Measurements from ENCODE around the gene CHKB.

The CHKB gene

DNA sequence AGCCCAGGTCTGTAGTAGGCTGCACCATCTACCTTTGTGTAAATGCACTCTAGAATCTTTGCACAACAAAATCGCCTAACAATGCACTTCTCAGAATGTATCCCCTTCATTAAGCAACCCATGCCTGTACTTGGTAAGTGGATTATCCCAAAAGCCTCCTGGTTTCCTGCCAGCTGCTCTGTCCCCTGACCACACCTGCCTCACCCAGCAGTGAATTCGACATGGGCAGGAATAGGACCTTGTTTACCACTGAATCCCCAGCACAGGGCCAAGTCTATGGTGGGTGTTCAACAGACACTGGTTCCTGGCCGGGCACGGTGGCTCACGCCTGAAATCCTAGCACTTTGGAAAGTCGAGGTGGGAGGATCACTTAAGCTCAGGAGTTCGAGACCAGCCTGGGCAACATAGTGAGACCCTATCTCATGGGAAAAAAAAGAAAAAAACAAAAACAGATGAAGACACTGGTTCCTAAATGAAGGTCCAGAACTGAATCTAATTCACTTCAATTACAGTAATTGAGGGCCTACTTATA is 14.9 kb downstream of the CHKB start:
- TF ChIP-seq FOXP2 (optimal IDR thresholded peaks at IDR 0.05; ENCODE audit: control extremely low read depth, extremely low read length, insufficient read depth) (no peak), POLR2AphosphoS5 (IDR thresholded peaks at IDR 0.05; ENCODE audit: borderline replicate concordance, low read depth, low read length) (no peak), EZH2 (IDR thresholded peaks at IDR 0.05) (no peak)
- no peak for DNase-seq (ENCODE audit: low read depth, low spot score)
- no peak overlapping the region for H3K27ac ChIP-seq

DNA sequence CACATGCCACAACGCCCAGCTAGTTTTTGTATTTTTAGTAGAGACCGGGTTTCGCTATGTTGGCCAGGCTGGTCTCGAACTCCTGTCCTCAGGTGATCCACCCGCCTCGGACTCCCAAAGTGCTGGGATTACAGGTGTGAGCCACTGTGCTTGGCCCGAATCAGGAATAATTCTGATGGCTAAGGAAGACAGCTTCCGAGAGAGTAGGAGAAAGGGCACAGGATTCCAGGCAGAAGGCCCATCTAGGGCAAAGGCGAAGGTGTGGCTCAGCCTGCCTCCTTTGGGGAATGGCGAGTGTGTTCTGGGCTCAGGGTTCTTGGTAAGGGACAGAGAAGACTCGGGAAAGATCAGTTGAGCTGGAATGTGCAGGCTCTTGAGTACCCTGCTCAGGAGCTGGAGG is 18.4 kb downstream of the CHKB start:
- no peak overlapping the region for H3K27ac ChIP-seq
- no peak for TF ChIP-seq POLR2AphosphoS5 (IDR thresholded peaks at IDR 0.05; ENCODE audit: borderline replicate concordance, low read depth, low read length)
- TF ChIP-seq EZH2 (IDR thresholded peaks at IDR 0.05) = no peak
- no peak for TF ChIP-seq FOXP2 (optimal IDR thresholded peaks at IDR 0.05; ENCODE audit: control extremely low read depth, extremely low read length, insufficient read depth)
- DNase-seq (ENCODE audit: low read depth, low spot score) = no peak

More for the DNA sequence above, 14.9 kb downstream of the CHKB start:
- Histone ChIP-seq H3K9me3 (ENCODE audit: low read depth, low read length) (no peaks in the 10 kb centered on the region), H3K9ac (ENCODE audit: insufficient read length) (no peak overlapping the region), H3K4me3 (no peak overlapping the region), H3K36me3 (ENCODE audit: insufficient read depth, low read length) (no peaks in the 10 kb centered on the region; the same call in 1 of the 2 replicates)

DNA sequence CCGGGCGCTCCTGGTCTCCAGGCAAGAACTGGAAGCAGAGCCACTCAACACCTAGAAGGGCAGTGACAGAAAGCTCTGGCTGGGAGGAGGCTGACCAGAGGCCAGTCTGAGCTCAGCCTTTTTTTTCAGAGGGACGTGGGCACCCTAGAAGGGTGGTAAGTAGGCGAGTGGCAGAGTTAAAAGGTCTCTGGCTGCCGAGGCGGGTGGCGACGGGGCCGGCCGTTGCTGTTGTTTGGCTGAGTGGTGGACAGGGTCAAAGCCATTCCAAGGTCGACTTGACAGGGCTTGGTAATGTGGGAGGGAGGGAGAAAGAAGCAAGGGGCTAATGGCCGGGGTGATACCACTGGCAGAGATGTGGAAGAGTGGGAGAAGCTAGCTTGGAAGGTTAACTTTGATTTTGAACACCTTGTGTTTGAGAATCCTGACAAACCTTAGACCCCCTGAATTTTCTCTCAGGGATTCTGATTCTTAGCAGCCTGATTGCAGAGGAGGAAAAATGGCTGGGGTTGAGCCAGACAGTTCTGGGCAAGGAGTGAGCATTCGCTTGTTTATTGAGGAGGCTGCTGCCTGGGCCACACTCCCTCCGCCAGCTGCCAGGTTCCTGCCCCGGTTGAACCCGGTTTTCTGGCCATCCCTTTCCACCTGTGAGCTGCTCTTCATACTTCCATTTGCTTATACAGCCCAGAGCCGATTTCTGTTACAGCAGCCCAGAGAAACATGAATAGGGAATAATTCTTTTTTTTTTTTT is 19.1 kb downstream of the CHKB start:
- no peak overlapping the region for H3K27ac ChIP-seq
- H3K9ac ChIP-seq (ENCODE audit: insufficient read length) = peak overlapping the region; percentile 72
- no peaks in the 10 kb centered on the region for H3K9me3 ChIP-seq (ENCODE audit: low read depth, low read length)
- no peaks in the 10 kb centered on the region for H3K36me3 ChIP-seq (ENCODE audit: insufficient read depth, low read length)
- H3K4me3 ChIP-seq = peak overlapping the region; percentile 89
- no peak for DNase-seq (ENCODE audit: low read depth, low spot score)
- no peak for TF ChIP-seq EZH2 (IDR thresholded peaks at IDR 0.05)
- TF ChIP-seq FOXP2 (optimal IDR thresholded peaks at IDR 0.05; ENCODE audit: control extremely low read depth, extremely low read length, insufficient read depth) = no peak
- TF ChIP-seq POLR2AphosphoS5 (IDR thresholded peaks at IDR 0.05; ENCODE audit: borderline replicate concordance, low read depth, low read length) = no peak

More for the DNA sequence above, 18.4 kb downstream of the CHKB start:
- no peaks in the 10 kb centered on the region for H3K36me3 ChIP-seq (ENCODE audit: insufficient read depth, low read length)
- no peak overlapping the region for H3K9ac ChIP-seq (ENCODE audit: insufficient read length)
- H3K9me3 ChIP-seq (ENCODE audit: low read depth, low read length) = no peaks in the 10 kb centered on the region
- no peak overlapping the region for H3K4me3 ChIP-seq

DNA sequence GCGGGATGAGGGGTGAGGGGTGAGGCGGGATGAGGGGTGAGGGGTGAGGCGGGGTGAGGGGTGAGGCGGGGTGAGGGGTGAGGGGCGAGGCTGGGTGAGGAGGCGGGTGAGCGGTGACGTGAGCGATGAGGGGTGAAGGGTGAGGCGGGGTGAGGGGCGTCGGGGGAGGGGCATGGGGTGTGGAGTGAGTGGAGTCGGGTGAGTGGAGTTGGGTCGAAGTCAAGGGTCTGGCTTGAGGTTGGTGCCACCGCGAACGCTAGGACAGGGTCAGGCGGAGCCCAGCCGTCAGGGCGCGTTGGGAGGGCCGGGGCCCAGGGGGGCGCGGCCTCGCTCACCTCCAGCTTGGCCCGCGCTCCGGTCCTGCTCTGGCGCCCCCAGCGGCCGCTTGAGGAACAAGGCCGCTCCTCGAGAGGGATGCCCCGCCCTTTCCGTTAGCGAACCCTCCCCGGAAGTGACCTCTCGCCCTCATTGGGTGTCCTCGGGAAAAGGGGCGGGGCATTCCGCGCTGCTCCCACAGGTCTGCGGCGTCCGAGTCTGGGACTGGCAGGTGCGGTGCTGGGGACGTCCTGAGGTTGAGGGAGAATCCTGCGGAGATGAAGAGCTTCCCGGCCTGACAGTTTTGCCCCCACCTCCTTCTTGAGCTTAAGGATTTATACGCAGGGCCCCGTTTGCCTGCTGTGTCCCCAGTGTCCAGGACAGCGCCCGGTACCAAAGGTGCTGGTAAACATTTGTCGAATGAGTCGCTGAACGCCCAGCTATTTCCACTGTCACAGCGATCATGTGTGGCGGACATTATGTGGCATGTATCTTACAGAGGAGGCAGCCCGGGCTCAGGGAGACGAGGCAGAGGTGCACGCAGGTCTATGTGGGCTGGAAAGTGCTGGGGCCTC is 19.9 kb downstream of the CHKB start, which contains the start of gene SYCE3:
SYCE3 (minus strand) TSS at position 397 of the 890 bp plus-strand sequence. CDS start 6,514 bp downstream, outside the sequence.
- H3K27ac ChIP-seq = no peak within 1 kb of the TSS

DNA sequence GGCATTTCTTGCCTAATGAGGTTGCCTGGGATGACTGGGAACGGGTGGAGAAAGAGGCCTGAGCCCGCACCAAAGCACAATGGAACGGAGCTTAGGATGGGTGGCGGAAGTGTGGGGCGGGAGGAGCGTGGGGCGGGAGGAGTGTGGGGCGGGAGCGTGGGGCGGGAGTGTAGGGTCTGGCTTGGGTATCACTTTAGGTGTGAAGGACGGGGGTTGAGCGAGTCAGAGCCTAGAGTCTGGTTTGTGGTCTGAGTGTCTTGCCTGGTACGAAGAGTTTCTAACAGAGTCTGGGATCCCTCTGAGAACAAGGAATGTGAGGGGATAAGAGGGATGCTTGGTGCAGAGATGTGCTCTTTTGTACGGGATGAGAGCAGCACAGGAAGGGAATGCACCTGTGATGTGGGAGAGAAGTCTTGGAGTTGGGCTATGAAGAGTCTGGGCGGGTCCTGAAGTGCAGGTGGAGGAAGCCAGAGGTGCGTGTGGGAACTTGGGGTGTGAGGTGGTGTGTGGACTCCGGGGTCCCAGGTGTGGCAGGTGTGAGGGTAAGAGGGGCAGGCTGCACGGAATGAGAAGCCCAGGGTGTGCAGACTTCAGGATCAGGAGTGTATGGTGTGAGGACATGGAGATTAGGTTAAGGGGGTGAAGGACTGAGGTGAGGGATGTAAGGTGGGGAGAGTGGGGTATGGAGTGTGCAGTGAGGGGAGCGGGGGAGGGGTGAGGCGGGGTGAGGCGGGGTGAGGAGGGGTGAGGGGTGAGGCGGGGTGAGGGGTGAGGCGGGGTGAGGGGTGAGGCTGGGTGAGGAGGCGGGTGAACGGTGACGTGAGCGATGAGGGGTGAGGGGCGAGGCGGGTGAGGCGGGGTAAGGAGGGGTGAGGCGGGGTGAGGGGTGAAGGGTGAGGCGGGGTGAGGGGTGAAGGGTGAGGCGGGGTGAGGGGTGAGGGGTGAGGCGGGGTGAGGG is 21.0 kb downstream of the CHKB start:
- H3K36me3 ChIP-seq (ENCODE audit: insufficient read depth, low read length) = no peaks in the 10 kb centered on the region
- no peak overlapping the region for H3K9ac ChIP-seq (ENCODE audit: insufficient read length)
- no peaks in the 10 kb centered on the region for H3K9me3 ChIP-seq (ENCODE audit: low read depth, low read length)
- TF ChIP-seq FOXP2 (optimal IDR thresholded peaks at IDR 0.05; ENCODE audit: control extremely low read depth, extremely low read length, insufficient read depth) (no peak), EZH2 (IDR thresholded peaks at IDR 0.05) (no peak), POLR2AphosphoS5 (IDR thresholded peaks at IDR 0.05; ENCODE audit: borderline replicate concordance, low read depth, low read length) (no peak)
- no peak for DNase-seq (ENCODE audit: low read depth, low spot score)
- H3K27ac ChIP-seq = no peak overlapping the region
- no peak overlapping the region for H3K4me3 ChIP-seq

More for the DNA sequence above, 19.9 kb downstream of the CHKB start, which contains the start of gene SYCE3:
- H3K4me3 ChIP-seq = peak within 1 kb of the TSS; percentile 89
- H3K9ac ChIP-seq (ENCODE audit: insufficient read length) = peak within 1 kb of the TSS; percentile 72
- TF ChIP-seq POLR2AphosphoS5 (IDR thresholded peaks at IDR 0.05; ENCODE audit: borderline replicate concordance, low read depth, low read length) (peak; percentile 73), FOXP2 (optimal IDR thresholded peaks at IDR 0.05; ENCODE audit: control extremely low read depth, extremely low read length, insufficient read depth) (no peak)
- no peaks in the 10 kb centered on the region for H3K36me3 ChIP-seq (ENCODE audit: insufficient read depth, low read length)
- no peaks in the 10 kb centered on the region for H3K9me3 ChIP-seq (ENCODE audit: low read depth, low read length)
- peak; percentile 50 for DNase-seq (ENCODE audit: low read depth, low spot score)

DNA sequence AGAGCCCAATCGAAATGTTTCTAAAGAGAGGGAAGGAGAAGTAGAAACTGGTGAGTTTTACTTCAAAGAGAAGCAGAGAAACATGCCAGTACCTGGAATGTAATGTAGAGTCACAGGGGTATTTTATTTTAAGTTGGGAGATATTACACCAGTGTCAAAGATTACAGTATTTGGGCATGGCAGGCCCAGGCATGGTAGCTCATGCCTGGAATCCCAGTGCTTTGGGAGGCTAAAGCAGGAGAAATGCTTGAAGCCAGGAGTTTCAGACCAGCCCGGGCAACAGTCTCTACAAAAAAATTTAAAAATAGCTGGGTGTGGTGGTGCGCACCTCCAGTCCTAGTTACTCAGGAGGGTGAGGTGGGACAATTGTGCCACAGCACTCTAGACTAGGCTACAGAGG is 22.6 kb downstream of the CHKB start:
- no peaks in the 10 kb centered on the region for H3K9me3 ChIP-seq (ENCODE audit: low read depth, low read length)
- no peak for TF ChIP-seq POLR2AphosphoS5 (IDR thresholded peaks at IDR 0.05; ENCODE audit: borderline replicate concordance, low read depth, low read length)
- TF ChIP-seq EZH2 (IDR thresholded peaks at IDR 0.05) = no peak
- no peaks in the 10 kb centered on the region for H3K36me3 ChIP-seq (ENCODE audit: insufficient read depth, low read length)
- H3K27ac ChIP-seq = no peak overlapping the region
- no peak overlapping the region for H3K4me3 ChIP-seq
- no peak overlapping the region for H3K9ac ChIP-seq (ENCODE audit: insufficient read length)
- no peak for DNase-seq (ENCODE audit: low read depth, low spot score)

DNA sequence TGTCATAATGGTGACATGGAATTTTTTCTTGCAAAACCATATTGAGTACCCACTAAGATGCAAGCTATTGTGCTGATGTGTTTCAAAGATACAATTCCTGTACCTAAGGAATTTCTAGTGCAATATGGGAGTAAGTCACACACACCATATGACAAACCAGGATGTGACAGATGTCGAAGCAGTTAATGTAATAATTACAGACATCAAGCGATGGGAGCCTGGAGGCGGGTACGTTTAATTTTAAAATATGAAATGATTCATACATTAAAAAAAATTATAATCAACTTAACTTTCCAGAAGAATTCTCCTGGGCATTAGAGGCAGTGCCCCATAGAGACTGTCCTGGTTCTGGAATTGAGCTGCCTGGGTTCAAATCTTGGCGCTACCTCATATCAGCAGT is 25.9 kb downstream of the CHKB start:
- no peak for TF ChIP-seq POLR2AphosphoS5 (IDR thresholded peaks at IDR 0.05; ENCODE audit: borderline replicate concordance, low read depth, low read length)
- TF ChIP-seq EZH2 (IDR thresholded peaks at IDR 0.05) = no peak
- no peak for TF ChIP-seq FOXP2 (optimal IDR thresholded peaks at IDR 0.05; ENCODE audit: control extremely low read depth, extremely low read length, insufficient read depth)
- H3K36me3 ChIP-seq (ENCODE audit: insufficient read depth, low read length) = no peaks in the 10 kb centered on the region
- DNase-seq (ENCODE audit: low read depth, low spot score) = no peak
- no peak overlapping the region for H3K27ac ChIP-seq
- H3K4me3 ChIP-seq = no peak overlapping the region
- no peaks in the 10 kb centered on the region for H3K9me3 ChIP-seq (ENCODE audit: low read depth, low read length)
- no peak overlapping the region for H3K9ac ChIP-seq (ENCODE audit: insufficient read length)

Measured in SK-N-MC (cell line).